AG08396 (cell line): ENCODE measurements around the gene MGAT5B.
A peak's percentile ranks its signal among the peaks of the same experiment; 100 is the strongest.
"Not testable (repeated sequence)": the region's sequence is repeated elsewhere in the genome, so short reads cannot be mapped to it uniquely, and the experiment has no call there.

Experiments
- DNase-seq: peaks from one replicate; pipeline ENCODE4 v3.0.0; 2012; ENCODE audit warnings: low spot score, mixed read lengths

The MGAT5B gene

DNA sequence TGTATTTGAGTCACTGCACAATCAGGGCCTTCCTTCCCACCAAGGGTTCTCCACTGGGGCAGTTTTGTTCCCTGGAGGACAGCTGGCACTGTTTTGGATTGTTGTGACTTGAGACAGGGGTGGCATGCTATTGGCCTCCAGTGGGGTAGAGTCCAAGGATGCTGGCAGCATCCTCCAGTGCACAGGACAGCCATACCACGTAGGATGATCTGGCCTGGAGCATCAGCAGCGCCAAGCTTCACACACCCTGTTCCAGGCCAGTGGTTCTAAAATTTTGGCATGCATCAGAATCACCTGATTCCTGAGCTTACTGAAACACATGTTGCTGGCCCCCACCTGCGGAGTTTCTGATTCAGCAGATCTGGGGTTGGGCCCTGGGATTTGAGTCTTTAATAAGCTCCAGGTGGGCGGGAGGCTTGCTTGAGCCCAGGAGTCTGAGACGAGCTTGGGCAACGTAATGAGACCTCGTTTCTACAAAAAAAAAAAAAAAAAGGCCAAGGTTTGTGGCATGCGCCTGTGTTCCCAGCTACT is 83.2 kb downstream of the MGAT5B start:
- no peak for DNase-seq

DNA sequence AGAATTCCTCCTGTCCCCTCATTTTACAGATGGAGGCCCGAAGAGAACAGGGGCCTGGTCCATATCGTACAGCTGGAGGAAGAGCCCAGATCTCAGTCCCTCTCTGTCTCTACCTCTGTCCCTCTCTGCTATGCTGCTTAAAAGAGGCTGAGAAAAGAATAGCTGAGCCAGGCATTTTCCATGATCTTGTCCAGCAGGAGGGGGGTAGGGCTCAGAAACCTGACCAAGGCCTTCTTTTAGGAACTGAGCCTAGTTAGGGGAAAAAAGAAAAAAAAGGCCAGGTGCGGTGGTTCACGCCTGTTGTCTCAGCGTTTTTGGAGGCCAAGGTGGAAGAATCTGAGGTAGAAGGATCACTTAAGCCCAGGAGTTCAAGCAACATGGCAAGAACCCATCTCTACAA is 84.2 kb downstream of the MGAT5B start:
- no peak for DNase-seq

DNA sequence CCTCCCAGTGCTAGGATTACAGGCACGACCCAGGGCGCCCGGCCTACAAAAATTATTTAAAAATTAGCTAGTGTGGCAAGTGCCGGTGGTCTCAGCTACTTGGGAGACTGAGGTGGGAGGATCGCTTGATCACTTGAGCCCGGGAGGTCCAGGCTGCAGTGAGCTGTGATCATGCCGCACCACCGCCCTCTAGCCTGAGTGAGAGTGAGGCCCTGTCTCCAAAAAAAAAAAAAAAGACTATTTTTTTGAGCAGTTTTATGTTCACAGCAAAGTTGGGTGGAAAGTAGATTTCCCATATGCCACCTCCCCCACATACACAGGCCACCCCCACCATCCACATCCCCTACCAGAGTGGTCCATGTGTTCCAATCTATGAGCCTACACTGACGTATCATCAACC is 84.9 kb downstream of the MGAT5B start:
- DNase-seq: no peak

DNA sequence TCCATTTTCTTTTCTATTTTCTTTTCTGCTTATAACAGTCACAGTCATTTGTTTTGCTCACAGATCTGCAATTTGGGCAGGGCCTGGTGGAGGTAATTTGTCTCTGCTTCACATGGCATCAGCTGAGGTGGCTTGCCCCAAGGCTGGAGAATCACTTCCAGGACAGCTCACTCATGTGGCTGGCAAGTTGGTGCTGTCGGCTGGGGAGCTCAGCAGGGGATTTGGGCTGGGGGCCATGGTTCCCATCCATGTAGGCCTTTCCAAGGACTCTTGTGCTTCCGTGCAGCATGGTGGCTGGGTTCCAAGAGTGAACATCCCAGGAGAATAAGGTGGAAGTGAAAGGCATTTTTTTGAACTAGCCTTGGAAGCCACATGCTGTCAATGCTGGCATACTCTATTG is 85.7 kb downstream of the MGAT5B start:
- DNase-seq: no peak

DNA sequence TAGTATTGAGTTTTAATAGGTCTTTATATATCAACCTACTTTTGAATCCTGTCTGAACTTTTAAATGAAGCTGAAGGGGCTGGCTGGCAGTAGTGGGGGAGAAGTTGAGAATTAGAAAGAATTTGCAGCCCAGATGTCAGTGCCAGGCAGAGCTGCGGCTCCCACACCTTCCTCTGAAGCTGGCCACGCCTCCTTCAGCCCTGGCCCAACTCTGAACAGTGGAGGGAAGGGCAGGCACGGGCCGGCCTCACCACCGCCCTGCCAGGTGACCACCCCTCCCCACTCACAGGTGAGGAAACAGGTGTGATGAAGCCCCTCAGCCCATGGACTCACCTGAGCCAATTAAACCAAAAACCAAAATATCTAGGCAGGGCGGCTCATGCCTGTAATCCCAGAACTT is 87.0 kb downstream of the MGAT5B start:
- DNase-seq: no peak

DNA sequence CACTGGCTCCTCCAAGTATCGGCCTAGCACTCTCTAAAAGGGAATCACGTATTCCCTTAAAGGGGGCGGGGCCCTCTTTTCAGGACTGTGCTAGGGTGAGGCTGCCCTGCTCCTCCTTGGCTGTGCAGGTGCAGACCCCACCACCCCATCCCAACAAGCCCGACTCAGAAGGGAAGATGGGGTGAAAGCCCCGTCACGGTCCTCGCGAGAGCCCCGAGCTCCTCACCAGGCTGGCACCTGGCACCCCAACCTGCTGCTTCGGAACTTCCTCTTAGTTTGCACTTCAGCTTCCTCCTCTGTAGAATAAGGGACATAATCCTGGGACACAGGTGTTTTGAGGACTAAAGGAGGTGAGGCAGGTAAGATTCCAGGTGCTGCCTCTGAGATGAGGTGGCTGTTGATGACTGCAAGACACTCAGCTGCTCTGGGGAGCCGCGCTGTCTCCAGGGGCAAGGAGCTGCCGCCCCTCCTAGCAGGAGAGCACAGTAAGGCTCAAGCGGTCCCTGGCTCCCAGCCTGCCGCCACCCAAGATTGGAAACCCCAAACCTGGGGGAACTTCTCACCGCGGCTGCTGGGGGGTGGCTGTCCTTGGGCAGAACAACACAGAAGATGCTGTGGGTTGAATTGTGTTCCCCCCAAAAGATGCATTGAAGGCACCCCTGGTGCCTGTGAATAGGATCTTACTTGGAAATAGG is 88.8 kb downstream of the MGAT5B start:
- no peak for DNase-seq

DNA sequence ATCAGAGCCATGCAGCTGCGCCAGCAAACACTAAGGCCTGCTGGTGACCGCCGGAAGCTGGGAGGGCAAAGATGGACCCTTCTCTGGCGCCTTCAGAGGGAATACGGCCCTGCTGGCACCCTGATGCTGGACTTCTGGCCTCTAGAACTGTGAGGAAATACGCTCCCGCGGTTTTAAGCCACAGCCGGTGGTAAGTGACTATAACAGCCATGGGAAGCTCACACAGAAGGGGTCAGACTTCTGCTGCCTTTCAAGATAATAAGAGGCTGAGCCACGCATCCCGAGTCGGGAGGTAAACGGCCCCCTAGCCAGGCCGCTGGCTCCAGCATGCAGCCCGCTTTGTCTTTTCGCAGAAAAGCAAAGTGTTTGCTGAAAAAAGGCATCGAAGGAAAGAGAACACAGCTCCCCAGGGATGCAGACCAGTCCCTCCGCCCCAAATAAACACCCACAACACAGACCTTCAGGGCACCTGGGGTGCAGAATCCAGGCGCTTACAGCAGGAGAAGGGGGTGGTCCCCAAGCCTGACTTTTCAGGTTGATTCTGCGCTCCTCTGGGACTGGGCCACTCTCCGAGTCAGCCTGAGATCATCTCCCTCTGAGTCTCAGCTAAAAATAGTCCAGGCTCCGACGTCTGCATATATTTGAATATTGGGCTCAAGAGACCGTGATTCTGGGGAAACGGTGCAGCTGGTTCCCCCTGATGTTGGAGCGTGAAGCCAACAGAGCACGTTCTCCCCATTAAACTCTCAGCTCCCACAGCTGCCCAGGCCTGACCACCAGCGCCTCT is 89.7 kb downstream of the MGAT5B start:
- peak; percentile 51 for DNase-seq

DNA sequence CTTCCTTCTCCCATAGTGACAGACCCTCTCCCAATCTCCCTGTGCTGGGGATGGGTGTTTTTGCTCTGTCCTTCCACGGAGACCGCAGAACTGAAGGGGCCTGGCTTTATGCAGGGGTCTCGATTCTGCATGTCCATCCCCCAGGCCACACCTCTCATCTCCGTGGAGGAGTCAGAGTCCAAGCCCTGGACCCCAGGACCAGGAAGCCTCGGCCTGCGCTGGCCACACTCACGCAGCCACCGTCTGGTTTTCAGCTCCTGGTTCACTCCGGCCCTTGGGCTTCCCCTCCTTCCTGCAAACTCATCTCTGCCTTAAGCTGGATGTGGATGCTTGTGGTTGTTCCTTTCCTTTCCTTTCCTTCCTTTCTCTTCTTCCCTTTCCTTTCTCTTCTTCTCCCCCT is 90.8 kb downstream of the MGAT5B start:
- DNase-seq: no peak

DNA sequence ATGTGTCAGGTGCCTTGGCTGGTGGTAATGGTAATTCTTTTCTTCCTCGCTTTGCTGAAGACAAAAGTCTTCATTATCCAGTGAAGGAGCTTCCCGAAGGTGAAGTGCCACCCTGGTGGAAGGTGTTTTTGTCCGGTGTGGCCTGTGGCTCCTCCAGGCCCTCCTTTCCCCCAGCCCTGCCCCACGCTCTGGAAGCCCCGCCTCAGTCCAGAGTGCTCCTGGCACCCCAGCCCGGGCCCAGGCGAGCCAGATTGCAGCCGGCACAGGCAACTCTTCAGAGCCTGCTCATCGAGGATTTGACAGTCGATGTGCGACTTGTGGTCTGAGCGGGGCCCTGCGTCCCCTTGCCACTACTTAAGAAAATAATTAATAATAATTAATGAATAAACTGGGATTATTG is 93.7 kb downstream of the MGAT5B start:
- no peak for DNase-seq

DNA sequence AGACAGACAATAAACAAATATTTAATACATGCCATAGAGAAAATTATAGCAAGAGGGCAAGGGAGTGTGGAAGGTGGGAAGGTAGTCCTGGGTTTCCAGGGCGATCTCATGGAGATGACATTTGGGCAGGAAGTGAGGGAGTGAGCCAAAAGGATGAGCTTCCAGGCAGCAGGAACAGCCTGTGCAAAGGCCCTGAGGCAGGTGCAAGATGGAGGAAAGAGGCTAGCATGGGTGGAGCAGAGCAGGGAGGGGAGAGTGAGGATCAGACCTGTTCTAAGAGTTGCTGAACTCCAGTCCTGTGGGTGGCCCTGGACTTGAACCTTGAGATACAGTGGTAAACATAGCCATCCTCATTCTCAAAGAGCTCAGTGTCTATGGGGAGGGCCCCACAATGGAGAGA is 94.7 kb downstream of the MGAT5B start:
- DNase-seq: no peak

DNA sequence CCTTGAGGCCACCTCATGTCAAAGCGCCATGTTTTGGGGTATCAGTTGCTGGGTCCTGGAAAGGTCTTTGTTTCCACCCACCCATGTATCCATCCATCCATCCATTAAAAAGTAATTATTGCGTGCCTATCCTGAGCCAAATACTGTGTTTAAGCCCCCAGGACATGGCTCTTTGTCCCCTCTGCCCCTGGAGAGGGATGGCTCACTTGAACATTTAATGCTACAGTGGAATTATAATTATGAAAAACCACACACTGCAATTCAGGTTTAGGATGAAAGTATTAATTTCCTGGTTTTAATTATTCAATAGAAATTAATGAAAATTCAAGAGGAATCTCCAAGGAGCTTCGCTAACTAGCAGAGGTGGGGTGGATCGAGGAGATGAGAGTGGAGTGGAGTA is 97.8 kb downstream of the MGAT5B start:
- DNase-seq: no peak

DNA sequence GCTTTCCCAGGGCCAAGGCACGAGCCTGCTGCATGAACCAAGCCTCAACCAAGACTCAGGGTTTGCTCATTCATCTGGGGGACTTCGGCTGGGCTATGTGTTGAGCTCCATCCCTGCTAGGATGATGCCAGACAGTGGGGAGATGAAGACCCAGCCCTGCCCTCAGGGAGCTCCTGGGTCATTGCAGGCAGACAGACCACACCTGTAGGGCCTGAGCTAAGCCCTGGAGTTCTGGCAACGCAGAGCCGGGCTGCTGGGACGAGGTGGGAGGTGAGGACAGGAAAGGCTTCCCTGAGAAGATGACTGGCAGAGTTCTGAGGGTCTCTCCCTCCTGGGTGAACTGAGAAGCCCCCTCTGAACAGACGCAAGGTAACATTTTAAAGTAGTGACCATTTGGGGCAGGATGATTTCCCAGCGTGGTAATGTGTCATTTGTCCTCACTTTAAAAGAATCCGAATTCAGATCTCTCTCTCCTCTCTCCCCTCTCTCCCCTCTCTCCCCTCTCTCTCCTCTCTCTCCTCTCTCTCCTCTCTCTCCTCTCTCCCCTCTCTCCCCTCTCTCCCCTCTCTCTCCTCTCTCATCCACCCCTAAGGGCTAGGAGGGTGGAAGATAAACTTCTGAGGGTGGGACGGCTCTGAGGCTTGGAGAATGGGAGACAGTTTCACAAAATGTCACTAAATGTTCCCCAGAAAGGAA is 98.4 kb downstream of the MGAT5B start:
- DNase-seq: no peak

DNA sequence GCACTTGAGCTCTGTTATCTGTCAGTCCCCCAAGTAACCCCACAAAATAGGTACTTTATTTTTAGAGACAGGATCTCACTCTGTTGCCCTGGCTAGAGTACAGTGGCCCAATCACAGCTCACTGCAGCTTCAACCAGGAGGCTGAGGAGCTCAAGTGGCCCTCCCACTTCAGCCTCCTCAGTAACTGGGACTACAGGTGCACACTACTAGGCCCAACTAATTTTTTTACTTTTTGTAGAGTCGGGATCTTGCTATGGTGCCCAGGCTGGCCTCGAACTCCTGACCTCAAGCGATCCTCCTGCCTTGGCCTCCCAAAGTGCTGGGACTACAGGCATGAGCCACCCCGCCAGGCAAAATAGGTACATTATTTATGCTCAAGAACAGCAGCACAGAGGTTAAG is 99.6 kb downstream of the MGAT5B start:
- DNase-seq: no peak

DNA sequence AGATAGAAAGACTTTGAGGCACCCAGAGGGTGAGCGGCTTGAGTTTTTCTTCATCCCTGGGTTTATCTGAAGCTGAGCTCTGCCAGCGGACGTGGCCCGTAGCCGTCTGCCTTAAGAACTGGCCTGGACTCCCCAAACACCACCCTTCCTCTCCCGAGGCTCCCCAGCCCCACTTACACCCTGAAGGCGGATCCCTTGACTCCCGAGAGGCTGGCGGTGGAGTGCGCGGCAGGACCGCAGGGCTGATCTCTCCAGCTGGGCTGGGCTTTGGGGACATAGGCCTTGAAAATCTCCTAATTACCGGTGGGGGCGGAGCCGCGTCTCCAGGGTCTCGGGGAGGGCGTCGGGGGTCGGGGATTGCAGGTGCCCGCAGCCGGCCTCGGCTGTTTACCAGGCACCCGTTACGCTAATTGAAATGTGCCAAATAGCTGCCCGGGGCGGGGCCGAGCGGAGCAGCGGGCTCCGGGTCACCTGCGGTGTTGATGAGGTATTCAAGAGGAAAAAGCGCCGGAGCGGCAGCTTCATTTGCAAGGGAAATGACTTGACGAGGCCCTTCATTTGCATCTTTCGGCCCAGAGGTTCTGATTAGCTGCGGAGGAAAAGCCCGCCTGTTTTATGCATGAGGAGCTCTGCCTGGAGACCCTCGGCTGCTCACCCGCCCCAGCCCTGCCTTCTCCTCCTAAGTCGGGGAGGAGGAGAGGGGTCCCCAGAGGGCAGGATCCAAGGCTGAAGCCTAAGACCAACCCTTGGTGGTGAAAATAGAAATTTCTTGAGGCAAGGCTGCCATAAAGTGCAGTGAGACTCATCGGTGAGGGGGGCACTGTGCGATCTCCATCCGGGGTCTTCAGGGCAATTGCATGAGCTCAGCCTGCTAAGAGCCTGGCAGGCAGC is 100.7 kb downstream of the MGAT5B start:
- DNase-seq: no peak

DNA sequence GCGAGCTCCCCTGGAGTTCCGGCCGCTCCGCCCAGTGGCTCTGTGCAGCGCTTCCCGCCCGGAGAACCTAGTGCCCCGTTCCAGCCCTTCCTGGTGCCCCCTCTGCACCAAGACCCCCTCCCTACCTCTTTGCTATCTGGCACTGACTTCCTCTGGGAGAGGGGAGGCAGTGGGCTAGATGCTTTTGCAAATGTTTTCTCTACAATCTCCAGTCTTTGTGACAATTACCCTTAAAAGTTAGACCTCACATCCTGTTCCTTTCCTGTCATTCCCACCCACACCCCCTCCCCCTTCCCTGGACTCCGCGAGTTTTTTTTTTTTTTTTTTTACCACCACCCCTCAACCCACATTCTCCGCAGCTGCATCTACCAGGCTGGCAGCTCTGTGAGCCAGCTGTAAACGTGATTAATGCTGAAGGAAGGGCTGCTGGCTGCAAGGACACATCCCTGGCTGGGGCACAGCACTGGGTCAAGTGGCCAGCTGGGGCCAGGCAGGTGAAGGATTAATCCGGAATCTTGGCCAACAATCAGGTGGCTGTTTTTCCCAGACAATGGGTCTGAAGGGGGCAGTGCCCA is 101.5 kb downstream of the MGAT5B start:
- no peak for DNase-seq

DNA sequence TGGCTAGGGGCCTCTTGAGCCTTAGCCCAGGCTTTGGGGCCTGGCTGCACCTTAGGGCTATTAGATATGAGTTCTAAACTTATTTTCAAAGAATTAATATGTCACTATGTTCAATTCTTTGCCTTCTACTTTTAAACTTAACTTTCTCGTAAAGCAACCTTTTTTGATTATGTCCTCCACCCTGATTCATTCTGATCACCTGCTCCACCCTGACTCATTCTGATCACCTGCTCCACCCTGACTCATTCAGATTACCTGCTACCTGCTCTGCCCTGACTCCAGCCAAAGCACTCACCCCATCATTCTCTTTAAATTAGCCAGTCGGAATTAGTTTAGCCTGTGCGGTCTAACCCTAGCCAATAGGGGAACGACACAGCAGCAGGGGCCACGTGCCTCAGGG is 102.0 kb downstream of the MGAT5B start:
- DNase-seq: not testable (repeated sequence)

DNA sequence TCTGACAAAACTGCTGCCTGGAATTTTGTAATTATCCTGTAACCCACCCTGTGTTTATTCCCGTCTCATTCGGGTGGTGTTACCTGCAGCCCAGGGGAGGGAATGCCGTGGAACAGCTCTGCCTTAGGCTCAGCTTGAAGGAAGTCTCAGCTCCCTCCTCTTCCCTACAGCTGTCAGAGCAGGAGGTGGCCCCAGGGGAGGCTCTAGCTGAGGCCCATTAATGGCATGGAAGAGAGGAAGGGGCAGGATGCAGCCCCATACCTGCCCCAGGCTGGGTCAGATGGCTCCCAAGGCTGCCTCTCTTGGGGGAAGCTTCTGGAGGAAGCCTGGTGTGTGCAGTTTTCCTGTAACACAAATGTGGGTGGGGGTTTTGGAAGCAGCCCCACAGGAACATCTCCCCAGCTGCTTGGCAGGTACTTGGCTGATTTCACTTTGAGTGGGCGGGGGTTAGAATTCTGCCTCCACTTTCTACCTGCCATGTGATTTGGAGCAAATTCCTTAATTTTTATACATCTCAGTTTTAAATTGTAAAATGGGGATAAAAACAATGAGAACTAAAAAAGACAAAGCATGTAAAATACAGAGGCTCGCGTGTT is 103.9 kb downstream of the MGAT5B start:
- no peak for DNase-seq

DNA sequence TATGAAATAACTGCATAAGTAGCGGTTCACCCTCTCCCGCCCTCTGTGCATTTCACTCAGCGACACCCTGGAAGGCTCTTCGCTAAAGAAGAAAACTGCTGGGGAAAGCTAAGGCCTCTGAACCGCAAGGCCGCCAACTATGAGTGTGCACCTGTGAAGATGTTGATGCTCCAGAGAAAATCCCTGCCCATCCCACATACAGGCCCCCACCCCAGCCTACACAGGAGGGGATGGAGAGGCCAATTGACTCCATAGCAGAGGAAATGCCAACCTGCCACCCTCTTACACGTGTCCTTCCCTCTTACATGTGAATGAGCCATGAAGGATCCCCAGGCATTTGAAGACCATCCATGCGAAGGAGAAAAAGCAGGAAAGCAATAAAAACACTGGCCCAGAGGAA is 104.8 kb downstream of the MGAT5B start:
- no peak for DNase-seq

DNA sequence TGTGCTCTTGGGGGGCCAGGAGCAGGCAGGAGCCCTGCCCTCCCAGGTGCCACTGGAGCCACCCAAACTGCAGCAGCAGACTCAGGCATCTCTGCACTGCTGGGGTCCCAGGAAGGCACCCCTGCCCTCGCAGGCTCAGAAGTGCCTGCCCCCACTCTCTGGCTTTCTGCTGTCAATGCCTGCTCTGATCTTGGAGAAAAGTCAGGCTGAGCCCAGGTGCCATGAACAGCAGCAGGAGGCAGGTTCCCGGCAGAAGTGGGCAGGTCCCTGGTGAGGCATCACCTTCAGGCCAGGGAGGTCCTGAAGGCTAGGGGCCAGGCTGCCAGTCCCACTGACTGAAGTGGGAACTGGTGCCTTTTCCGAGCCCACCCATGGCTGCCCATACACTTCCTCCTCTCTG is 106.5 kb downstream of the MGAT5B start:
- no peak for DNase-seq

DNA sequence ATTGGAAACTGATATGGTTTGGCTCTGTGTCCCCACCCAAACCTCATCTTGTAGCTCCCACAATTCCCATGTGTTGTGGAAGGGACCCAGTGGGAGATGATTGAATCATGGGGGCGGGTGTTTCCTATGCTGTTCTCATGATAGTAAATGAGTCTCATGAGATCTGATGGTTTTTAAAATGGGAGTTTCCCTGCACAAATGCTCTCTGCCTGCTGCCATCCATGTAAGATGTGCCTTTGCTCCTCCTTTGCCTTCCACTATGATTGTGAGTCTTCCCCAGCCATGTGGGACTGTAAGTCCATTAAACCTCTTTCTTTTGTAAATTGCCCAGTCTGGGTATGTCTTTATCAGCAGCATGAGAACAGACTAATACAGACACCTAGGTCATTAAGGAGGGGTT is 109.8 kb downstream of the MGAT5B start:
- not testable (repeated sequence) for DNase-seq
